ENCODE results near the gene USP37. TPM values are rescaled to one million over a fixed set of nuclear protein-coding genes. Genes with fewer than 3 reads are reported as not detected.

USP37 gene
- total RNA-seq, 4 donors from 2014 or later: 10.5 to 12.0 (median 11.4) TPM

- WGBS, 2 donors: 75 to 81% methylated on average over 5 of the region's 5 CpGs
- no peak overlapping the region for H3K4me3 ChIP-seq (ENCODE audit: low read depth, poor library complexity, severe bottlenecking)
- peak in 1 of 2 donors; percentile 16 for DNase-seq (ENCODE audit: low spot score in 2 of 2)
- intact Hi-C loops (cut with DNase I; ENCODE audit: low total_unique reads): no loop called here
- TF ChIP-seq, protein P1, sequence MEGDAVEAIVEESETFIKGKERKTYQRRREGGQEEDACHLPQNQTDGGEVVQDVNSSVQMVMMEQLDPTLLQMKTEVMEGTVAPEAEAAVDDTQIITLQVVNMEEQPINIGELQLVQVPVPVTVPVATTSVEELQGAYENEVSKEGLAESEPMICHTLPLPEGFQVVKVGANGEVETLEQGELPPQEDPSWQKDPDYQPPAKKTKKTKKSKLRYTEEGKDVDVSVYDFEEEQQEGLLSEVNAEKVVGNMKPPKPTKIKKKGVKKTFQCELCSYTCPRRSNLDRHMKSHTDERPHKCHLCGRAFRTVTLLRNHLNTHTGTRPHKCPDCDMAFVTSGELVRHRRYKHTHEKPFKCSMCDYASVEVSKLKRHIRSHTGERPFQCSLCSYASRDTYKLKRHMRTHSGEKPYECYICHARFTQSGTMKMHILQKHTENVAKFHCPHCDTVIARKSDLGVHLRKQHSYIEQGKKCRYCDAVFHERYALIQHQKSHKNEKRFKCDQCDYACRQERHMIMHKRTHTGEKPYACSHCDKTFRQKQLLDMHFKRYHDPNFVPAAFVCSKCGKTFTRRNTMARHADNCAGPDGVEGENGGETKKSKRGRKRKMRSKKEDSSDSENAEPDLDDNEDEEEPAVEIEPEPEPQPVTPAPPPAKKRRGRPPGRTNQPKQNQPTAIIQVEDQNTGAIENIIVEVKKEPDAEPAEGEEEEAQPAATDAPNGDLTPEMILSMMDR (IDR thresholded peaks at IDR 0.05): no peak
- no peak for TF ChIP-seq POLR2A (IDR thresholded peaks at IDR 0.05)
These were observed 96.2 kb downstream of the USP37 start for GRCh38 chr2:218471982-218472381.

GRCh38 chr2:218471036-218471435 is 97.1 kb downstream of the USP37 start:
- no peak overlapping the region for H3K4me3 ChIP-seq (ENCODE audit: low read depth, poor library complexity, severe bottlenecking)
- intact Hi-C loops (cut with DNase I; ENCODE audit: low total_unique reads): no loop called here
- 83 to 89% methylated on average over 2 of the region's 2 CpGs for WGBS, 2 donors
- TF ChIP-seq, protein P1 (IDR thresholded peaks at IDR 0.05): no peak
- no peak for TF ChIP-seq POLR2A (IDR thresholded peaks at IDR 0.05)
- DNase-seq (ENCODE audit: low spot score in 2 of 2): no peak

- no peak overlapping the region for H3K4me3 ChIP-seq (ENCODE audit: low read depth, poor library complexity, severe bottlenecking)
- WGBS, 2 donors: 0% methylated on average over 1 of the region's 1 CpG
- intact Hi-C loops (cut with DNase I; ENCODE audit: low total_unique reads): no loop called here
- DNase-seq (ENCODE audit: low spot score in 2 of 2): no peak
- TF ChIP-seq, protein P1 (IDR thresholded peaks at IDR 0.05): no peak
- no peak for TF ChIP-seq POLR2A (IDR thresholded peaks at IDR 0.05)
These were observed 97.7 kb downstream of the USP37 start for GRCh38 chr2:218470448-218470847.

DNA sequence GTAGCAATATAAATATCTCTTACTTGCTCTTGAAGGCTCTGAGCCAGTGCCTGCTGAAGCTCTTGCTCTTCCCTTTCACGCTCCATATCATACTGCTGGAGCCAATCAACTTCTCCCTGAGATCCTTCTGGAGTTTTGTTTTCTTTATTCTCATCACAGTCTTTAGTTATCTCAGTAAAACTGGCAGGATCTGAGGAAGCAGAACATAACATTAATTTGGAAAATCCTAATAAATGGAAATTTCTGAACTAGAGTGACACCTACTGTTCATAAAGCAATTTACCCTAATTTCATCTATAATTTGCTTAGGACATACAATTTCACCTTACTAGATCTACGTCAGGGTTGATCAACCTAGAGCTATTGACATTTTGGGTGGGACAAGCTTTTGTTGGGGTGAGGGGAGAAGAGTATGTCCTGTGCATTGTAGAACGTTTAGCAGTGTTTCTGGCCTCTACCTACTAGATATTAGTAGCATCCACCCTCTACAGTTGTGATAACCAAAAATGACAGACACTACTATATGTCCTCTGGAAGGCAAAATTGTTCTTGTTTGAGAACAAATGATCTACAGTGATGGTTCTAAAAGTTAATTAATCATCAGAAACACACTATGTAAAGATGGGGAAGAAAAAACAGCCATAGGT is 102.0 kb downstream of the USP37 start:
- TF ChIP-seq, protein P1 (IDR thresholded peaks at IDR 0.05): no peak
- no peak for TF ChIP-seq POLR2A (IDR thresholded peaks at IDR 0.05)
- WGBS, 2 donors: 33 to 42% methylated on average over 3 of the region's 3 CpGs
- DNase-seq (ENCODE audit: low spot score in 2 of 2): no peak
- no peak overlapping the region for H3K4me3 ChIP-seq (ENCODE audit: low read depth, poor library complexity, severe bottlenecking)
- intact Hi-C loops (cut with DNase I; ENCODE audit: low total_unique reads): no loop called here

GRCh38 chr2:218458598-218458997 is 109.6 kb downstream of the USP37 start:
- TF ChIP-seq POLR2A (IDR thresholded peaks at IDR 0.05): no peak
- TF ChIP-seq, protein P1 (IDR thresholded peaks at IDR 0.05): no peak
- no peak overlapping the region for H3K4me3 ChIP-seq (ENCODE audit: low read depth, poor library complexity, severe bottlenecking)
- DNase-seq (ENCODE audit: low spot score in 2 of 2): no peak
- intact Hi-C loops (cut with DNase I; ENCODE audit: low total_unique reads): no loop called here
- WGBS, 2 donors: 79 to 88% methylated on average over 1 of the region's 1 CpG

- DNase-seq (ENCODE audit: low spot score in 2 of 2): no peak
- no peak for TF ChIP-seq POLR2A (IDR thresholded peaks at IDR 0.05)
- TF ChIP-seq, protein P1 (IDR thresholded peaks at IDR 0.05): no peak
- no peak overlapping the region for H3K4me3 ChIP-seq (ENCODE audit: low read depth, poor library complexity, severe bottlenecking)
- intact Hi-C loops (cut with DNase I; ENCODE audit: low total_unique reads): no loop called here
- 92 to 94% methylated on average over 3 of the region's 3 CpGs for WGBS, 2 donors
These were observed 111.3 kb downstream of the USP37 start for GRCh38 chr2:218456849-218457248.

Data from lower leg skin (tissue), 4 donors.